Activated T-cell treated with anti-CD3 and anti-CD28 coated beads for 4 hours (primary cell): ENCODE data around the gene ABCC1.
"Not testable (repeated sequence)": the region's sequence is repeated elsewhere in the genome, so short reads cannot be mapped to it uniquely, and the experiment has no call there.

Experiments
- DNase-seq: peaks from one replicate; pipeline ENCODE4 v3.0.0-alpha.2; 2020

ABCC1 gene

GRCh38 chr16:16144416-16144815 lies 195.0 kb downstream of the ABCC1 start:
- DNase-seq: no peak

GRCh38 chr16:16145286-16145685 lies 195.9 kb downstream of the ABCC1 start:
- DNase-seq: no peak

DNA sequence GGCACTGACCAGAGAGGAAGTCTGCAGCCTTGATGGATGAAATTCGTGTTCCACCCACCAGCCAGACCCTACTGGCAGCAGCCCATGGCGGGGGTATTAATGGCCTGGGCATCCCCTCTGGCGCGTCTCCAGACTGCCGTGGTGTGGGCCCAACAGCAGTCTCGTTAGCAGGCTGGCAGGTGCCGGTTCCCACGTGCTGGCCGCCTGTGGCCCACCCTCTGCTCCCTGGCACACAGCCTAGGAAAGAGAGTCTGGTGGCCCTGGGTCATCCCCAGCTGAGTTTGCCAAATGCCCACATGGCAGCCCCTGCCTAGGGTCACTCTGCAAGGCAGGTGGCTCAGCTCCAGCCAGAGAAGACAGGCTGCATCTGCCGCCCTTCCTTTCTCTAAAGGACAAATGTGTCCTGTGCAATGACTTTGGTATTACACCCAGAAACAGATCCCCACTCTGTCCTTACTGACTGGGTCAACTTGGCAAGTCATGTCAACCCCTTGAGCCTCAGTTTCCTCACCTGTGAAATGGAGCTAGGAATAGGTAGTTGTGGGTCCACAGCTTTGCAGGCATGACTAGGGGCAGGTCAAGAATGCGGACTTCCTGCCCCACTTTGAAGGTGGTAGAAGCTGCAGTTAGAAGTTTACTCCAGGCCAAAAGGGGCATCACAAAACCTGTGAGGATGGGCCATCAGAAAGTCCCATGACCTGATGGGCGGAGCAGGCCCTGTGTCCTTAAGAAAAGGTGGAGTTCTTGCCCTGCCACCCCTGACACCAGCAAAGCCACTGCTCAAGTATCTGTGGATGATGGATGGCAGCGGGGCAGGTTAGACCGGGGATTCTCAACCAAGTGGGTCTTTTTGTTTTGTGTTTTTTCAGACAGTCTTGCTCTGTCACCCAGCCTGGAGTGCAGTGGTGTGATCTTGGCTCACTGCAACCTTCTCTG lies 197.2 kb downstream of the ABCC1 start:
- no peak for DNase-seq

DNA sequence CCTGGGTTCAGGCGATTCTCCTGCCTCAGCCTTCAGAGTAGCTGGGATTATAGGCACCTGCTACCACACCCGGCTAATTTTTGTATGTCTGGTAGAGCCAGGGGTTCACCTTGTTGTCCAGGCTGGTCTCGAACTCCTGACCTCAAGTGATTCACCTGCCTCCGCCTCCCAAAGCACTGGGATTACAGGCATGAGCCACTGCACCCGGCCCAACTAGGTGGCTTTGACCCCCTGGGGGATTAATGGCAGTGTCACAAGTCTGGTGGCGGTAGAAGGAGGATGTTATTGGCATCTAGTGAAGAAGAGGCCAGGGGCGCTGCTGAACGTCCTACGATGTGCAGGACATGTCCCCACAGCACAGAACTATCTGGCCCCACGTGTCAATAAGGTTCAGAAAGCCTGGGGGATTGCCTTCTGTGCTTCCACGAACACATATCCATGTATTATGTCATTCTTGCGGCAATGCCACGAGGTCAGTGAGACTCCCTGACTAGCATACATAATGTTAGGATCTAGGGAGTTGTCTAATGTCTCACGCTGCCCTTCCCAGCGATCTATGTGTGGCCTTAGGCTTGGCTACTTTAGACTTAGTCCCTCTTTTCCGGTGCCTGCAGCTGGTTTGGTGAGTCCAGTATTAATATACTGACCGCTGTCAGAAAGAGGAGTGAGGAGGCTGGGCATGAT lies 198.0 kb downstream of the ABCC1 start:
- no peak for DNase-seq

GRCh38 chr16:16148000-16148599 lies 198.7 kb downstream of the ABCC1 start:
- DNase-seq: not testable (repeated sequence)

- DNase-seq: no peak
Observed at GRCh38 chr16:16148755-16149154, 199.3 kb downstream of the ABCC1 start.

DNA sequence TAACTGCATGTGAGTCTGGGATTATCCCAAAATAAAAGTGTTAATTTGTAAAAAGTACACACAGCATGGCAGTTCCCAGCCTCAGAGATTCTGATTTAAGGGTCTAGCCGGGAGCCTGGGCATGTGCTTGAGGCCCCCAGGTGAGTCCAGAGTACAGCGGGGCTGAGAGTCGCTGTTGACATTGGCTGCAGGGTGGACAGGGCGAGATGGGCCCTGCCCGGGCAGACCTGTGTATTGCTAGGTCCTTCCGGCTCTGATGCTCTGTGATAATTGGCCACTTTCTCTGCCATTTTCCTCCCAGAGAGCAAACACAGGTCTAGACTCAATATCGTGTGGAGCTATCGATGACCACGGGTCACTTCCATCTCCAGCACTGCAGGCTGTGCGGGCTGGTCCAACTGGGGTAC lies 200.3 kb downstream of the ABCC1 start:
- DNase-seq: no peak

- no peak for DNase-seq
Observed at GRCh38 chr16:16150117-16150877, 200.9 kb downstream of the ABCC1 start.

- no peak for DNase-seq
Observed at GRCh38 chr16:16150878-16151152, 201.4 kb downstream of the ABCC1 start.

- no peak for DNase-seq
Observed at GRCh38 chr16:16151315-16151714, 201.9 kb downstream of the ABCC1 start.

GRCh38 chr16:16153000-16153399 lies 203.6 kb downstream of the ABCC1 start:
- not testable (repeated sequence) for DNase-seq

DNA sequence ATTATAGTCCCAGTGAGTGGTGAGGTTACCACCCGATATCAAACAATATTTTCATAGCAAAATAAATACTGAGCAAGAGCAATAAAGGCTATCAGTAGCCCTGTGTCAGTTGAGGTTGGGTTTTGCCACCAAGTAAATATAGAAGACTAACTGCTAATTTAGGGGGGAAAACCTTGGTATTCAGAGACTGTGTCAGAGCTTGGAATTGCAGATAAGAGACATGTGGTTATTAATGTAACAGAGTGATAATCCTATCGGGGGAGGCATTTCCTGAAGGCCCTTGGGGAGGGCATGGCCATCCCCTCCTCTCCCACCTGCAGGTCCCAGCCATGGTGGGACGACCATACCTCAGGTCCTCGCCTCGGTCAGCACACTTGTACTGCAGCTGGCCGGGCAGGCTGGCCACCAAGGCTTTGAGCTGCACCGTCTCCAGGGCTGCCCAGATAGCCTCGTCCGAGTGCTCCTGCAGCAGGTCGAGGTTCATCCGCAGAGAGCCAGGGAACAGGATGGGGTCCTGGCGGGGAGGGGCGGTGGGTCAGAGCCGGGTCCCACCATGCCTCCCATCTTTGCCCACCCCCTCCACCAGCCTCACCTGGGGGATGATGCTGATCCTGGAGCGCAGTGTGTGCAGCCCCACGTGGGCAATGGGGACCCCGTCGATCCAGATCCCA lies 205.0 kb downstream of the ABCC1 start:
- DNase-seq: no peak

- DNase-seq: no peak
Observed at GRCh38 chr16:16155234-16155633, 205.8 kb downstream of the ABCC1 start.

- DNase-seq: no peak
Observed at GRCh38 chr16:16157166-16157565, 207.8 kb downstream of the ABCC1 start.

- DNase-seq: no peak
Observed at GRCh38 chr16:16158082-16158658, 208.8 kb downstream of the ABCC1 start.

GRCh38 chr16:16158741-16159374 lies 209.4 kb downstream of the ABCC1 start:
- DNase-seq: no peak

DNA sequence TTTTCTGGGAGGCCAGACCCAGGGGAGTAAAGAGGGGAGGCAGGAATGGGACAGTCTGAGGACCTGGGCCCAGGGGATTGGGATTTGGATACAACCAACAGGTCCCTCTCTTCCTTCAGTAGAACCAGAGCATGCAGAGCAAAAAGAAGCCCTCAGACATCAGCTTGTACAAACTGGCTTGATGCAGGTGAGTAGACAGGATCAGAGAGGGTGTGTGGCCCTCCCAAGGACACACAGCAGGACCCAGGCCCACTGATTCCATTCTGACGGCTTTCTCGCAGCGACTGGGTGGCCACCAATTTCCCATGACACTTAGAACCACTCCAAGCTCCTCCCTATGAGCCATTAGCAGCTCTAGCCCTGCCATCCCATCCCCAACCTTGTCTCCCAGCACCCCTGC lies 210.2 kb downstream of the ABCC1 start:
- no peak for DNase-seq

GRCh38 chr16:16161319-16161718 lies 211.9 kb downstream of the ABCC1 start:
- no peak for DNase-seq

GRCh38 chr16:16161840-16162239 lies 212.4 kb downstream of the ABCC1 start:
- DNase-seq: not testable (repeated sequence)

GRCh38 chr16:16162591-16162990 lies 213.2 kb downstream of the ABCC1 start:
- DNase-seq: no peak

- no peak for DNase-seq
Observed at GRCh38 chr16:16163109-16163508, 213.7 kb downstream of the ABCC1 start.

DNA sequence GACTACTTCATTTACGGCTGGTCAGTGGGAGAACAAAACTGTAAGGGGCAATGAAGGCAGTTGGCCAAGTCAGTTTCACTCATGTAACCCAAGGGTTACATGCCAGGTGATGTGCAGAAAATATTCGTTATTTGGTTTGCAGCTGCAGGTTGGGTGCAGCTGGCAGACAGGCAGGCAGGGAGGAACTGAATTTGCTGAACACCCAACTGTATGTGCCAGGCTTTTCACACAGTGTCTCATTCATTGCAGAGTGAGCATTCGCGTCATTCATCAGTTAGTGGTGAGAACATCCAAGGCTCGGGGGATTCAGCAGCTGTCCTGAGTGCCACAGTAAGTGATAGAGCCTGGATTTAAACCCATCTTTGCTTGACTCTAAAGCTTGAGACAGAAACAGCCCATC lies 214.2 kb downstream of the ABCC1 start:
- no peak for DNase-seq
